MCF 10A (cell line): Measurements from ENCODE around the gene FAIM2. TPM values are rescaled to one million over a fixed set of nuclear protein-coding genes. Genes with fewer than 3 reads are reported as not detected.
"Not testable (repeated sequence)": the region's sequence is repeated elsewhere in the genome, so short reads cannot be mapped to it uniquely, and the experiment has no call there.

Experiments used
- BruUV-seq: library from RNA; stranded (reverse); fragments of 400-500 nt; replicated peaks from 2 replicates; lab custom pipeline; 2021; lab: Mats Ljungman, UMichigan
- CTCF ChIA-PET: fragments of 300-600 bp; sonication (Branson Sonifier 250); formaldehyde crosslinking; extraction: SDS; loops from one replicate; lab custom pipeline; 2021; ENCODE audit warnings: antibody characterized with exemption, inconsistent platforms; lab: Yijun Ruan, JAX
- POLR2A ChIA-PET: fragments of 300-600, 350-650 bp; sonication (Branson Sonifier 250); formaldehyde crosslinking; extraction: SDS; loops from one replicate; lab custom pipeline; 2020; ENCODE audit warnings: antibody characterized with exemption, inconsistent platforms; lab: Yijun Ruan, JAX
- DNase-seq: peaks from one replicate; pipeline ENCODE4 v3.0.0-alpha.2; 2018; ENCODE audit not compliant: unreplicated experiment
- H3K27ac Mint-ChIP-seq: one replicate; pipeline ENCODE4 v1.8.0; 2022; ENCODE audit warnings: mild to moderate bottlenecking, low read depth, mixed read lengths; ENCODE audit not compliant: unreplicated experiment
- H3K27me3 Mint-ChIP-seq: one replicate; pipeline ENCODE4 v1.8.0; 2022; ENCODE audit warnings: mixed read lengths; ENCODE audit not compliant: insufficient read depth, unreplicated experiment
- H3K36me3 Mint-ChIP-seq: one replicate; pipeline ENCODE4 v1.8.0; 2022; ENCODE audit warnings: mild to moderate bottlenecking, moderate library complexity, mixed read lengths; ENCODE audit not compliant: insufficient read depth, unreplicated experiment
- H3K4me1 Mint-ChIP-seq: one replicate; pipeline ENCODE4 v1.8.0; 2022; ENCODE audit warnings: mixed read lengths; ENCODE audit not compliant: insufficient read depth, unreplicated experiment
- H3K4me3 Mint-ChIP-seq: one replicate; pipeline ENCODE4 v1.8.0; 2022; ENCODE audit warnings: mild to moderate bottlenecking, moderate library complexity, mixed read lengths; ENCODE audit not compliant: unreplicated experiment
- H3K9me3 Mint-ChIP-seq: one replicate; pipeline ENCODE4 v1.8.0; 2022; ENCODE audit warnings: mixed read lengths; ENCODE audit not compliant: unreplicated experiment
- intact Hi-C: fragments of 100-400 bp; cut with micrococcal nuclease; formaldehyde crosslinking; loops from 2 replicates; pipeline ENCODE4 v1.14.1; 2022
- total RNA-seq: library from RNA; stranded (reverse); gene quantifications from 2 replicates; pipeline ENCODE4 v1.2.3, GENCODE V29; 2022
- TF ChIP-seq, protein P1 (sequence below): fragments of 200-600 bp; IDR thresholded peaks from one replicate; pipeline ENCODE4 v1.8.0; 2022; ENCODE audit warnings: antibody characterized with exemption, mild to moderate bottlenecking; ENCODE audit not compliant: unreplicated experiment

The FAIM2 gene
- total RNA-seq, 1 experiment from 2014 or later, result not detected

DNA sequence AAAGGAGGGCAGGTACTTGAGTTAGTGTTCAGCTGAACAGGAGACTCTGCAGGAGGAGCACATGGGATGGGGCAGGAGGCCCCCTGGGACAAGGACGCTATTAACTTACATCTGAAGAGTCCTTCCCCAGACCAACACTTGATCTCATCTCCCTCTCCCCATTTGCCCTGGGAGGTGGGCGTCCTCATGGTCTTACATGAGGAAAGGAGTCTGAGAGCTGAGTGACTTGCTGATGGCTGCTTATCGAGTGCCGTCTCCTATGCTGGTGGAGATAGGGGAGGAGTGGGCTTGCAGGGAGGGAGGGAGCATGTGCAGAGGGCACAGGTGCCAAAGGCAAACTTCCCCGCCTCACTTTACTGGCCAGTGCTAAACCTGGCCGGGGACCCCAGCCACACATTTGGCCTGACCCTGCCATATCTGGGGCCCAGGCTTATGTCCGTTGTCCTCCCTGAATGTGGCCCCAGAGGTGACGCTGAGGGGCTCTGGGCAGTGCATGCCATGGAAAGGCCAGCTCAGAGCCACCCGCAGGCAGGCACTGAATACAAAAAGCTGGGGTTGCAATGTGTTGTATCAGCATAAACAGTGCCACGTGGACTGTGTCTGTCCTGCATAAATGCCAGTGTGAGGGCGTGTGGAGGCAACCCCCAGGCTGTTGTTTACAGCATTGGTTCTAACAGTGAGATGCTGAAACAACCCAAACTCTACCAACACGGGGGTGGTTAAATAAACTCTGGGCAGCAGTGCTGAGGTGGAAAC is 29.4 kb downstream of the FAIM2 start:
- TF ChIP-seq, protein P1, sequence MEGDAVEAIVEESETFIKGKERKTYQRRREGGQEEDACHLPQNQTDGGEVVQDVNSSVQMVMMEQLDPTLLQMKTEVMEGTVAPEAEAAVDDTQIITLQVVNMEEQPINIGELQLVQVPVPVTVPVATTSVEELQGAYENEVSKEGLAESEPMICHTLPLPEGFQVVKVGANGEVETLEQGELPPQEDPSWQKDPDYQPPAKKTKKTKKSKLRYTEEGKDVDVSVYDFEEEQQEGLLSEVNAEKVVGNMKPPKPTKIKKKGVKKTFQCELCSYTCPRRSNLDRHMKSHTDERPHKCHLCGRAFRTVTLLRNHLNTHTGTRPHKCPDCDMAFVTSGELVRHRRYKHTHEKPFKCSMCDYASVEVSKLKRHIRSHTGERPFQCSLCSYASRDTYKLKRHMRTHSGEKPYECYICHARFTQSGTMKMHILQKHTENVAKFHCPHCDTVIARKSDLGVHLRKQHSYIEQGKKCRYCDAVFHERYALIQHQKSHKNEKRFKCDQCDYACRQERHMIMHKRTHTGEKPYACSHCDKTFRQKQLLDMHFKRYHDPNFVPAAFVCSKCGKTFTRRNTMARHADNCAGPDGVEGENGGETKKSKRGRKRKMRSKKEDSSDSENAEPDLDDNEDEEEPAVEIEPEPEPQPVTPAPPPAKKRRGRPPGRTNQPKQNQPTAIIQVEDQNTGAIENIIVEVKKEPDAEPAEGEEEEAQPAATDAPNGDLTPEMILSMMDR, result no peak
- Mint-ChIP-seq H3K4me1 (no peaks in the 10 kb centered on the region), H3K4me3 (no peak overlapping the region), H3K27ac (no peak overlapping the region), H3K9me3 (peaks cover 17% of the 10 kb centered on the region), H3K36me3 (no peaks in the 10 kb centered on the region), H3K27me3 (peaks cover 12% of the 10 kb centered on the region)
- ChIA-PET POLR2A (interaction anchor here (0.7 kb wide), 1 partner anchor 86 kb away, joined by 4 read pairs; no protein-coding TSS in a partner anchor), CTCF (interaction anchor here (0.6 to 1.5 kb wide), 2 partner anchors 72 to 196 kb away, joined by 3 read pairs; no protein-coding TSS in a partner anchor)
- no peak for DNase-seq
- intact Hi-C loops, result no loop called here
- no TSS peak for BruUV-seq

DNA sequence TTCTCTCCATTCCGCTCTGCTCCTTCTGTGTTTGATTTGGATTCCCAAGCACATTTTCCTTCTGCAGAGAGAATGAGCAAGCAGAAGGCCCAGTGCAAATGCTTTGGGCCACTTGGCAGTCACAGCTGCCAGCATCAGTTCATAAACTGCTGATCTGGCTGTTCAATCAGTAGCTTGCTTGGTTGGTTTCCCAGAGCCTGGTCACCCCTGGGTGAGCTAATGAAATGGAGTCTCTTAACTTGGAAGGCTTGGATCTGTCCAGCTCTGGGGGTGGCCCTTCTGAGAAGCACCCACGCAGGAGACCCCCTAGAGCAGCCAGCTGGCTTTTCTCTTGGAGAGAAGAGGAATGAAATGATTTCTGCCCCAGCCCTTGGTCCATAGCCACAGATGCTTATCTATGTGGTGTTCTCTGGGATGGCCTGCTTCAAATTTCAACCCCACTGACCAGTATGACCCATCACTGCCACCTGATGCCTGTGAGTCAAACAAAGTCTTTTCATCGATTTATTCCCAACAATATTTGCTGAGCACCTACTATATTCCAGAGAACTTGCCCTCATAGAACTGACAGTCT is 30.3 kb downstream of the FAIM2 start:
- DNase-seq, result no peak
- Mint-ChIP-seq H3K9me3 (peaks cover 10% of the 10 kb centered on the region), H3K36me3 (no peaks in the 10 kb centered on the region), H3K4me3 (no peak overlapping the region), H3K27me3 (peaks cover 12% of the 10 kb centered on the region), H3K27ac (no peak overlapping the region), H3K4me1 (no peaks in the 10 kb centered on the region)
- BruUV-seq, result no TSS peak
- CTCF ChIA-PET, result interaction anchor here (1.5 kb wide), 1 partner anchor 197 kb away, joined by 3 read pairs; no protein-coding TSS in a partner anchor
- TF ChIP-seq, protein P1, result no peak
- POLR2A ChIA-PET, result interaction anchor here (0.7 to 0.9 kb wide), 2 partner anchors 55 to 87 kb away, joined by 3 to 4 read pairs; no protein-coding TSS in a partner anchor
- intact Hi-C loops, result no loop called here

DNA sequence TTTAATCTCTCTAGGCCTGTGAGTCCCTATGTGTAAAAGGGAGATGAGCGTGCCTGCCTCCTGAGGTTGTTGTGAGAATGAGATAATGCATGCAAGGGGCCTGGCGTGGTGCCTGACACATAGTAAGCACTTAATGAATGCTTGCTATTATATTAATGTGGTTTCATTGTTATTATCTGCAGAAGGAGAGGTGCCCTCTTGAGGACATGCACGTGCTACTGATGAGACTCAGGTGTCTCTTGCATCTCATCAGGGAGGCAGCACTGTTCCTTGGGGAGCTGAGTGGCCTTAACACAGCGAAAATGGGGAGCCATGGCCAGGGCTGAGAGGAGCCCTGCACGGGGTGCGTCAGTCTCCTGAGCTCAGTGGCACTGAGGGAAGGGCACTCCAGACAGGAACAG is 30.9 kb downstream of the FAIM2 start:
- Mint-ChIP-seq H3K27ac (no peak overlapping the region), H3K4me3 (no peak overlapping the region), H3K27me3 (peaks cover 12% of the 10 kb centered on the region), H3K36me3 (no peaks in the 10 kb centered on the region), H3K9me3 (peaks cover 4% of the 10 kb centered on the region), H3K4me1 (peaks cover 2% of the 10 kb centered on the region)
- BruUV-seq, result no TSS peak
- CTCF ChIA-PET, result no interaction called here
- intact Hi-C loops, result no loop called here
- POLR2A ChIA-PET, result interaction anchor here (0.9 kb wide), 1 partner anchor 56 kb away, joined by 3 read pairs; no protein-coding TSS in a partner anchor
- TF ChIP-seq, protein P1, result no peak
- DNase-seq, result no peak

DNA sequence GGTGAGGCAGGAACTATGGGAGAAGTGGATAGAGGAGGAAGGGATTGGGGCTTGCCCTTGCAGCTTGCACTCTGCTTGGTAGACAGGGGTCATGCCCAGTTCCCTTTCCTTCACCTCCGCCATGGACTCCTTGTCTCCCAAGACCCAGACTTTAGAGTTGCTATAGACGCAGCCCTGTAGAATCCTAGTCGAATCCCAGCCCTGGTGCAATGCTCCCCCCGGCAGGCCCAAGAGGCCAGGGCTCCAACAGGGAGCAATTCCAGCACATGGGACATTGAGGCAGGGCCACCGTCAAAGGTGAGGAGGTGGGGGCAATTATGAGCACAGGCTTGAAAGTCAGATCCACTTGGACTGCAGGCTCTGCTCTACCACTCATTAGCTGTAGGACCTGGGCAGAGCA is 31.3 kb downstream of the FAIM2 start:
- ChIA-PET CTCF (interaction anchor here (0.9 kb wide), 1 partner anchor 14 kb away, joined by 3 read pairs; no protein-coding TSS in a partner anchor), POLR2A (no interaction called here)

DNA sequence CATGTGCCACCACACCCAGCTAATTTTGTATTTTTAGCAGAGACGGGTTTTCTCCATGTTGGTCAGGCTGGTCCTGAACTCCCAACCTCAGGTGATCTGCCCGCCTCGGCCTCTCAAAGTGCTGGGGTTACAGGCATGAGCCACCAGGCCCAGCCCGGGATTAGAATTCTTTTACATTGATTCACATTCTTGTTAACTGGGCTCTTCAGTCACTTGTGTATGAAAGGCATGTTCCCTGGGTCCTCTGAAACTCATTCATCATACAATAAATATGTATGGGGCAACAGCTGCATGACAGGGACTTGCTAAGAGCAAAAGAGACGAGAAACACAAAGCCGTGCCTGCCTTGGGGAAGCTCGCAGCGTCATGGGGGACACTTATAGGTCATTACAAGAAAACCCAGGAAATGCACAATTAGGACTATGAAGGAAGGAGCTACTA is 31.9 kb downstream of the FAIM2 start:
- H3K36me3 Mint-ChIP-seq, H3K9me3 Mint-ChIP-seq, intact Hi-C loops, H3K27ac Mint-ChIP-seq, H3K4me3 Mint-ChIP-seq, DNase-seq, BruUV-seq, POLR2A ChIA-PET: not testable (repeated sequence)
- peaks cover 10% of the 10 kb centered on the region for H3K4me1 Mint-ChIP-seq
- H3K27me3 Mint-ChIP-seq, result peaks cover 12% of the 10 kb centered on the region
- CTCF ChIA-PET, result interaction anchor here (0.9 to 1.1 kb wide), 2 partner anchors 14 to 73 kb away, joined by 3 read pairs; no protein-coding TSS in a partner anchor

More for the DNA sequence above, 31.3 kb downstream of the FAIM2 start:
- no peaks in the 10 kb centered on the region for H3K36me3 Mint-ChIP-seq
- peaks cover 6% of the 10 kb centered on the region for H3K4me1 Mint-ChIP-seq
- intact Hi-C loops, result no loop called here
- no peaks in the 10 kb centered on the region for H3K9me3 Mint-ChIP-seq
- TF ChIP-seq, protein P1, result no peak
- no TSS peak for BruUV-seq
- no peak overlapping the region for H3K27ac Mint-ChIP-seq
- no peak overlapping the region for H3K4me3 Mint-ChIP-seq
- no peak for DNase-seq
- H3K27me3 Mint-ChIP-seq, result peaks cover 12% of the 10 kb centered on the region
